GM19239 (cell line): ENCODE data around the gene ZNF398.
A peak's percentile ranks its signal among the peaks of the same experiment; 100 is the strongest.

ENCODE experiments used
- DNase-seq: peaks from one replicate; pipeline ENCODE4 v3.0.0; 2011; ENCODE audit warnings: low spot score; ENCODE audit not compliant: insufficient read length
- FAIRE-seq: peaks from 2 replicates; lab custom pipeline; 2011; peaks lifted over from hg19 to GRCh38; lab: Jason Lieb, UNC

Gene ZNF398

GRCh38 chr7:149147752-149148653, 750 bp downstream of the ZNF398 start:
- FAIRE-seq (no peak), DNase-seq (peak; percentile 57)

- no peak for DNase-seq
- no peak for FAIRE-seq
Observed at GRCh38 chr7:149150981-149151380, 3.7 kb downstream of the ZNF398 start.

DNA sequence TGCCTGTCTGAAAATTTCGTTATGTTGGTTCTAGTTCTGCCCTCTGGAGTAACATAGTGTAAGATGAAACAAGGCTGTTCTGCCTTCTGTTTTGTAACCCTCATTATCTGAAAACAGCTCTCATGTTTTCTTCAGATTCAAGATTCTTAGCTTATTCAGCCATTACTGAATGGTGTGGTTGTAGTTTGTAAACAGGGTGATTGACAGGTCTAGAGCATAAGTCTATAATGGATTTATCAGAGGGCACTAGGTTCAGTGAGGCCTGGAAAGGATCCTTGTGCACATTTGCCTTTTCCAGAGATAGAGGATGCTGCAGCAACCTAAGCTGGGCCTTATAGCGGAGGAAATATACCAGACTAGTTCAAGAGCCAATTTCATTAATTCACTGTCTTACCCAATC, 6.1 kb downstream of the ZNF398 start:
- DNase-seq: no peak
- no peak for FAIRE-seq

DNA sequence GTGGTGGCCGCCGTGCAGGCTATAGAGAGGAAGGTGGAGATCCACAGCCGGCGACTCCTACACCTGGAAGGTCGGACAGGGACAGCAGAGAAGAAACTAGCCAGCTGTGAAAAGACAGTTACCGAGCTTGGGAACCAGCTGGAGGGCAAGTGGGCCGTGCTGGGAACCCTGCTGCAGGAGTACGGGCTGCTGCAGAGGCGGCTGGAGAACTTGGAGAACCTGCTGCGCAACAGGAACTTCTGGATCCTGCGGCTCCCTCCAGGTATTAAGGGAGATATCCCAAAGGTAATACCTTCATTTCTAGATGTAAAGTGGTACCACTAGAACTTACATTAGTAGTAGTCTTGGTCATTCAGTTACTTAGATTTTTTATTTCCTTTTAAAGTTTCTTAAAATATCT, 6.8 kb downstream of the ZNF398 start:
- no peak for DNase-seq
- FAIRE-seq: no peak

GRCh38 chr7:149156898-149157297, 9.6 kb downstream of the ZNF398 start:
- FAIRE-seq: no peak
- no peak for DNase-seq

- DNase-seq (no peak), FAIRE-seq (no peak)
Observed at GRCh38 chr7:149161241-149161848, 14.1 kb downstream of the ZNF398 start.

GRCh38 chr7:149166142-149166541, 18.9 kb downstream of the ZNF398 start:
- DNase-seq: no peak
- FAIRE-seq: no peak

DNA sequence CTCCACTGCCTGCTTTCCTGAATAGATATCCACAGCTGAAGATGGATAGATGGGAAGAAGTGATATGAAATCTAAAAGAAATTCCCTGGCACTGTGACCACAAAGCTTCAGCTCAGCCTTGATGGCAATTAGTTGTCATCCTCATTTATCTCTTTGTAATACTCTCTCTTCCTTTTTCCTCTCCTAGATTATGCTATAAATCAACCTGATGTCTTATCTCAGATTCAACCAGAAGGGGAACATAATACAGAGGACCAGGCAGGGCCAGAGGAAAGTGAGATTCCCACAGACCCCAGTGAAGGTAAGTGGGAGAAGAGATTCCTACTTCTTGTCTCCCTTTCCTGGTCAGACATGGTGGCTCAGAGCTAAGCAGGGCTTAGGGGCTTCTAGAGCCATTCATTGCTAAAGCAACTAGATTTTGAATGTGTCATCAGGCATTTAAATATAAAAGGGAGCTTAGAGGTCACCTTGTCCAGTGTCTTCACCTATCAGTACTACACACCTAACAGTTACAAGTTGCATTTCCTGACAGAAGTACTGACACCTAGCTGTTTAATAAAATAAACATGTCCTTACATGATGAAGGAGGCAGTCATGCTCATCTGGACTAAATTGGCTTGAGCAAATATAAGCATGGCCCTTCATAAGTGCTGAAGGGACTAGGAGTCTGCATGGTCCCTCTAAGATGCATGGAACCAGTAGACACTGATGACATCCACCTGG, 19.5 kb downstream of the ZNF398 start:
- FAIRE-seq (no peak), DNase-seq (no peak)

- FAIRE-seq: no peak
- DNase-seq: no peak
Observed at GRCh38 chr7:149171892-149172533, 24.8 kb downstream of the ZNF398 start.

DNA sequence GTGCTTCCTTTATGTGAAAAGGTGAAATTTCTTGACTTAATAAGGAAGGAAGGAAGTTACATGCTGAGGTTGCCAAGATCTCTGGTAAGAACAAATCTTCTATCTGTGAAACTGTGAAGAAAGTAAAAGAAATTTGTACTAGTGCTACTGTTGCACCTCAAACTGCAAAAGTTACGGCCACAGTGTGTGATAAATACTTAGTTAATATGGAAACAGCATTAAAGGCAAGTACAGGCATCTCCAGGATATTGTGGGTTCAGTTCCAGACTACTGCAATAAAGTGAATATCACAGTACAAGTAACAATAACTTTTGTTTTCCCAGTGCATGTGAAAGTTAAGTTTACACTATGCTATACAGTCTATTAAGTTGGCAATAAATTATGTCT, 25.3 kb downstream of the ZNF398 start:
- FAIRE-seq (no peak), DNase-seq (no peak)

- DNase-seq: no peak
- FAIRE-seq: no peak
Observed at GRCh38 chr7:149175150-149175549, 27.9 kb downstream of the ZNF398 start.

GRCh38 chr7:149179241-149179640, 32.0 kb downstream of the ZNF398 start:
- FAIRE-seq (no peak), DNase-seq (no peak)

DNA sequence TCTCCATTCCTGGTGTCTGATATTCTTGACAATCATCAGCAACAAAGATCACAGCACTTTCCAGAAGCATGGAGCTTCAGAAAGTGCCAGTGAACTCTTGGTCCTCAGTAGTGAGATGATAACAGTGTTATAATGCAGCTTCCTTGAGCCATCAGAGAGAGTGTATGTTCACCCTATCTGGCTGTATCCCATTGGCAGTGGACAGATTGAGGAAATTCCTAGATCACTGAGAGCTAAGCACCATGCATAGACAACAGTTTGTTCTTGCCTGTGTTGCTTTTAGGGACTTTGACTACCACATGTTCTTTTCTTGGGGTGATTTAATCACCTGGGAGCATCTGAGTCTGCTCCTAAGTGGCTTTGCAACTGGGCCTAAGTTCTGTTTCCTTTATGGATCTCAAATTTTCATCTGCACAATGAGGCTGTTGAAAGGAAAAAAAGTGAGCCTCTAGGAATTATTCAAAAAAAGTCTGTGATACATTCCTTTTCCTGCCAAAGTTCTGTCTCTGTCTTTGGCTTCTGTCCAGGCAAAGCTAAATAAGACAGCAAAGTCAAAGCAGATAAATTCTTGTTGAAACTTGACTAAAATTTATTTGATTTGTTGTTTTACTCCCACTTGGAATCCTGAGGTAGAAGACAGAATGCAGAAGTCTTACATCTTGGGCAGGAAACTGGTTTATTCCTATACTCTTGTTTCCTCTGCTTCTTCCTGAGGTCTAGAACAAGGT, 33.6 kb downstream of the ZNF398 start:
- DNase-seq (no peak), FAIRE-seq (no peak)

GRCh38 chr7:149181450-149181790, 34.2 kb downstream of the ZNF398 start:
- no peak for FAIRE-seq
- DNase-seq: no peak

DNA sequence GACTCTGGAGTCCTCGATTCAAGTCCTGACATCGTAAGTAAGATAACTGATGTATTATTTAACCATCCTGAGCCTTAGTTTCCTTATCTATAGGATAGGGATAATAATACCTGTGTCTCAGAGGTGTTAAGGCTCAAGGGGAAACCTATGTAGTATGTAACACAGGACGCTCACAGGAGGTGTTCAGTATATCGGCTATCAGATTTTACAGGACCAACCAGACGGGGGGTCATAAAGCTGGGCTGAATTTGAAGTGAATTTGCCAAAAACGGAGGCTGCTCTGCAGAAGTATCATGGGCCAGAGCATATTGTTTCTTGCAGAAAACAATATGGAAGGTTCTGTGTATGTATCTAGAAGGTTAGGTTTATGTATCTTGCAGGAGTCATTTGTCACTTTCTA, 37.0 kb downstream of the ZNF398 start:
- no peak for FAIRE-seq
- no peak for DNase-seq

- FAIRE-seq (no peak), DNase-seq (no peak)
Observed at GRCh38 chr7:149188213-149188612, 41.0 kb downstream of the ZNF398 start.

- FAIRE-seq (no peak), DNase-seq (no peak)
Observed at GRCh38 chr7:149188637-149189259, 41.5 kb downstream of the ZNF398 start.

DNA sequence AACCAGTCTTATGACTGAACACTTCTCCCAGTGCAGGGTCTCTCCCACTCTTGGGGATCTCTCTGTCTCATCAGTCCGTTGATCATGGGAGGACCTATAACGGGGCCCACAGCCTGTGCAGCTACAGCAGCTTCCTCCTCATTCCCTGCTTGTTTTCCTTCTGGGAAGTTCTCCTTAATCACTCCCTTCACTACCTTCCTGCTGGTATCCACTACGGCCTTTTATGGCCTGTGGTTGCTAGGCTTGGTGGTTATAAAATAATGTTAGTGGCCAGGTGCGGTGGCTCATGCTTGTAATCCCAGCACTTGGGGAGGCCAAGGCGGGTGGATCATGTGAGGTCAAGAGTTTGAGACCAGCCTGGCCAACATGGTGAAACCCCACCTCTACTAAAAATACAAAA, 44.6 kb downstream of the ZNF398 start:
- DNase-seq (no peak), FAIRE-seq (no peak)

- DNase-seq (no peak), FAIRE-seq (no peak)
Observed at GRCh38 chr7:149194799-149195179, 47.5 kb downstream of the ZNF398 start.
